WTC11 (cell line): ENCODE data around the gene PDE8B.

Experiments
- E2F1 ChIP-seq: sonication (generic); formaldehyde crosslinking; IDR thresholded peaks from 2 replicates; pipeline ENCODE4 v1.8.0; 2022; ENCODE audit warnings: mild to moderate bottlenecking, missing genetic modification reagents
- ELF4 ChIP-seq: sonication (generic); formaldehyde crosslinking; IDR thresholded peaks from 2 replicates; pipeline ENCODE4 v1.8.1; 2022; ENCODE audit warnings: low read depth, mild to moderate bottlenecking, moderate library complexity, missing genetic modification reagents
- ESRRA ChIP-seq: sonication (generic); formaldehyde crosslinking; IDR thresholded peaks from 2 replicates; pipeline ENCODE4 v1.8.1; 2022; ENCODE audit warnings: mild to moderate bottlenecking, missing genetic modification reagents, borderline replicate concordance
- GABPB1 ChIP-seq: sonication (generic); formaldehyde crosslinking; IDR thresholded peaks from 2 replicates; pipeline ENCODE4 v1.8.1; 2023; ENCODE audit warnings: mild to moderate bottlenecking, missing genetic modification reagents
- KAT7 ChIP-seq: sonication (generic); formaldehyde crosslinking; IDR thresholded peaks from 2 replicates; pipeline ENCODE4 v1.8.1; 2023; ENCODE audit warnings: missing genetic modification reagents, mild to moderate bottlenecking, borderline replicate concordance
- MAX ChIP-seq: sonication (generic); formaldehyde crosslinking; IDR thresholded peaks from 2 replicates; pipeline ENCODE4 v1.8.0; 2022; ENCODE audit warnings: mild to moderate bottlenecking, missing genetic modification reagents
- TCF7 ChIP-seq: sonication (generic); formaldehyde crosslinking; IDR thresholded peaks from 2 replicates; pipeline ENCODE4 v1.8.0; 2022; ENCODE audit warnings: mild to moderate bottlenecking, low read depth, missing genetic modification reagents, moderate library complexity
- ZNF671 ChIP-seq: fragments of 250-450 bp; sonication (Bioruptor Pico); IDR thresholded peaks from 2 replicates; pipeline ENCODE4 v1.8.0; 2021; ENCODE audit warnings: mild to moderate bottlenecking
- TF ChIP-seq, protein P1 (sequence below): fragments of 200-600 bp; IDR thresholded peaks from 2 replicates; pipeline ENCODE4 v1.8.0; 2022; ENCODE audit warnings: antibody characterized with exemption

DNA sequence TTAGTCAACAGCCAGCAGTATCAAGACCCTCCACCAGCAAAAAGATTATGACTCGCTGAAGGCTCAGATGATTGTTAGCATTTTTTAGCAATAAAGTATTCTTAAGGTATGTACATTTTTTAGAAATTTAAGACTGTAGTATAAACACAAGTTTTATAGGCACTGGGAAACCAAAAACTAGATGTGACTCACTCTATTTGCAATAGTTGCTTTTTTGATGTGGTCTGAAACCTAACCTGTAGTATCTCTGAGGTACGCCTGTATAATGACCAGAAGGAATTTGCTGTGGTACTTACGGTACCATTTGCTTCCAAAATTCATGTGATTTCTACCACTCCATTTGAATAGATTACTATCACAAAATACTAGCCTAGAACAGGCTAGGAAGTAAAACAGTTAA lies 220.8 kb downstream of the PDE8B start:
- TF ChIP-seq, protein P1, sequence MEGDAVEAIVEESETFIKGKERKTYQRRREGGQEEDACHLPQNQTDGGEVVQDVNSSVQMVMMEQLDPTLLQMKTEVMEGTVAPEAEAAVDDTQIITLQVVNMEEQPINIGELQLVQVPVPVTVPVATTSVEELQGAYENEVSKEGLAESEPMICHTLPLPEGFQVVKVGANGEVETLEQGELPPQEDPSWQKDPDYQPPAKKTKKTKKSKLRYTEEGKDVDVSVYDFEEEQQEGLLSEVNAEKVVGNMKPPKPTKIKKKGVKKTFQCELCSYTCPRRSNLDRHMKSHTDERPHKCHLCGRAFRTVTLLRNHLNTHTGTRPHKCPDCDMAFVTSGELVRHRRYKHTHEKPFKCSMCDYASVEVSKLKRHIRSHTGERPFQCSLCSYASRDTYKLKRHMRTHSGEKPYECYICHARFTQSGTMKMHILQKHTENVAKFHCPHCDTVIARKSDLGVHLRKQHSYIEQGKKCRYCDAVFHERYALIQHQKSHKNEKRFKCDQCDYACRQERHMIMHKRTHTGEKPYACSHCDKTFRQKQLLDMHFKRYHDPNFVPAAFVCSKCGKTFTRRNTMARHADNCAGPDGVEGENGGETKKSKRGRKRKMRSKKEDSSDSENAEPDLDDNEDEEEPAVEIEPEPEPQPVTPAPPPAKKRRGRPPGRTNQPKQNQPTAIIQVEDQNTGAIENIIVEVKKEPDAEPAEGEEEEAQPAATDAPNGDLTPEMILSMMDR, result no peak
- no peak for TF ChIP-seq MAX (CRISPR knock-in tag)
- no peak for TF ChIP-seq KAT7
- TF ChIP-seq ELF4 (CRISPR knock-in tag), result no peak
- TF ChIP-seq GABPB1 (CRISPR knock-in tag), result no peak
- no peak for TF ChIP-seq E2F1 (CRISPR knock-in tag)
- TF ChIP-seq TCF7, result no peak
- no peak for TF ChIP-seq ZNF671 (CRISPR knock-in tag)
- no peak for TF ChIP-seq ESRRA (CRISPR knock-in tag)
